Activated CD4-positive, CD25-positive, alpha-beta regulatory T cell treated with anti-CD3 and anti-CD28 coated beads, Interleukin-2, amount 50 U/mL, for 16 hours (primary cell): ENCODE data around the gene SDCBP2.

ENCODE experiments used
- DNase-seq: peaks from one replicate; pipeline ENCODE4 v3.0.0-alpha.2; 2020; ENCODE audit warnings: low read depth, low spot score

Gene SDCBP2, protein sequence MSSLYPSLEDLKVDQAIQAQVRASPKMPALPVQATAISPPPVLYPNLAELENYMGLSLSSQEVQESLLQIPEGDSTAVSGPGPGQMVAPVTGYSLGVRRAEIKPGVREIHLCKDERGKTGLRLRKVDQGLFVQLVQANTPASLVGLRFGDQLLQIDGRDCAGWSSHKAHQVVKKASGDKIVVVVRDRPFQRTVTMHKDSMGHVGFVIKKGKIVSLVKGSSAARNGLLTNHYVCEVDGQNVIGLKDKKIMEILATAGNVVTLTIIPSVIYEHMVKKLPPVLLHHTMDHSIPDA

DNA sequence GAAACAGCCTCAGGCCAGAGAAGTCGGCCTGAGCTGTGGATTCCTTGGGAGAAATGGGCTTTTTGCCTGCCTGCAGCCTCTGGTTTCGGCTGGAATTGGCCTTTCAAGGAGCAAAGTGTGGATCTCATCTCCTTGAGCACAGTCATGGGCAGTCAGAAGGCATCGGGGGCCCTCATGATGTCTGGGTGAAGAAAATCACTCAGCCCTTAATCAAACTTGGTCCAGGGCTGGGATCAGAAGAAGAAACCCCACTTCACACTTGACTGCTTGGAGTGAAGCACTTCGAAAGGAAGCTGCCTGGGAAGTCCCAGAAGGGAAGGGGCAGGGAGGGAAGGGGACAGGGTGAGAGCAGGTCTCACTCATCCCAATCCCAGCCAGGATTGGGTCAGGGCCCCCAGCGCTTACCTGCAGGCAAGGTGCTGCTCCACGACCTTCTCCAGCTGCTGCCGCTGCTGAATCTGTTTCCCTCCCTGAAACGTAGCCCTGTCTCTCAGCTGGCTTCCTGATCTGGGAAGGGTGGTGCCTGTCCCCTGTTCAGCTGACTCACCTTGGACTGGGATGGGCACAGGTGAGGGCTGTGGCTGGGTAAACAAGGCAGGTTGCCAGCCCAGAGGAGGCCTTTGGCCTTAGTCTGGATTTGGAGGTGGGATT is at the start of gene SDCBP2:
Gene SDCBP2 (minus strand): TSS at position 460 of the 651 bp plus-strand sequence. CDS start 8,723 bp downstream, outside the sequence.
- DNase-seq = no peak

GRCh38 chr20:1378735-1379125 is 49.8 kb upstream of the SDCBP2 start:
- DNase-seq = no peak

DNA sequence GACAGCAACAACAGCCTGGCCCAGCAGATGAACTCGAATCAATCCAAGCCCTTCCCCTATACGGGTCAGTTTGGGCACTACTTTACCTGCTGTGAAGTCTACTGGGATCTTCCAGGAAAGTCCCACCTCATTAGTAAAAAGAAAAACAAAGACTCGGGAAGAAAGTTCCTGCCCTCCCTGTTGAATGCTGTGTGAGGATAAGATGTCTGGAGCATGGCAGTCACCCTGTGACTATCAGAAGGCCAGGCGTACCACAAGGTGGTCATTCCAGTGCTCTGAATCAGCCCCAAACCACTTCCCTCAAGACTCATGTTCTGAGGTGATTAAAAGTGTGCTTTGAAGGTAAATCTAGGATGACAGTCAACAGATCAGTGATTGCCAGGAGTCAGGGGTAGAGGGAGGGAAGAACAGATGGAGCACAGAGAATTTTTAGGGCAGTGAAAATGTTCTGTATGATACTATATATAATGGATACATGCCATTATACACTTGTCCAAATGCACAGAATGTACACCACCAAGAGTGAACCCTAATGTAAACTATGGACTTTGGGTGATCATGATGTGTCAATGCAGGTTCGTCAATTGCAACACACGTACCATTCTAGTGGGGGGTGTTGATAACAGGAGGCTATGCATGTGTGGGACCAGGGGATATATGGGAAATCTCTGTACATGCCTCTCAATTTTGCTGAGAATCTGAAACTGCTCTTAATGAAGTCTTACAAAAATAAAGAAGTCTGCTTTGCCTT is 49.2 kb upstream of the SDCBP2 start:
- no peak for DNase-seq

- no peak for DNase-seq
These were observed 48.5 kb upstream of the SDCBP2 start for GRCh38 chr20:1377341-1377871.

GRCh38 chr20:1376408-1377270 is 47.7 kb upstream of the SDCBP2 start:
- no peak for DNase-seq

- no peak for DNase-seq
These were observed 47.1 kb upstream of the SDCBP2 start for GRCh38 chr20:1376007-1376406.

DNA sequence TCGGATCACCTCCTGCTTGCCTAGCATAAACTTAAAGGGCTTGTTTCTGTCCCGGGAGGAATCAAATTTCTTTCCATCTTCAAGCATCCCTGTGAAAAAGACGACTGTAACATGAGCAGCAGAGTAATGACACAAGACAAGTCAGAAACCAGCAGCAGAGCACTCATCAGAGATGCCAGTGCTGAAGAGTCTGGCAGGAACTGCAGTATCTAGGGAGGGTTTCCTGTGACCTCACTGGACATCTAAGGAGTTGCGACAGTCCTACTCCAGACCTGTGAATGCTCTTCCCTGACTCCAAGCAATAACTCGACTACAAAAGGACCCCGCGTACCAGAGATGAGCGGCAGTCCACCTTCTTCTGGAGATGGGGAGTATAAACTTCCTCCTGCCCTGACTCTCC is 46.6 kb upstream of the SDCBP2 start:
- DNase-seq = no peak

DNA sequence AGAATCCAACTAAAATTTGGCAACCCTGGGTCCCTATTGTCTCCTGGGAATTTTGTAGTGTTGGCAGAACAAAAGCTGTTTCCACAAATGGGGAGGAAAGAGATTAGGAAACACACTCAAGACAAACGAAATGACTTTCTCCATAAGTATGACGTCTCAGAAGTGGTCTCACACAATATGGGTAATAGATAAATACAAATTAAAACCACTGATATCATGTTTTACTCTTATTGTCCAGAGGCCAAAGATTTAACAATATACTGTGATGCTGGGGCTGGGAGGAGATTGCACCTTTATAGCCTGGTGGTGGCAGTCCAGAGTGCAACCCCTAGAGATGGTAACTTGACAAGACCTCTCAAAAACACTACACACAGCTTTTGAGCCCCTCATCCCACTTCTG is 45.3 kb upstream of the SDCBP2 start:
- no peak for DNase-seq

- DNase-seq = no peak
These were observed 44.7 kb upstream of the SDCBP2 start for GRCh38 chr20:1373614-1374013.

GRCh38 chr20:1373036-1373435 is 44.1 kb upstream of the SDCBP2 start:
- no peak for DNase-seq

- DNase-seq = no peak
These were observed 43.0 kb upstream of the SDCBP2 start for GRCh38 chr20:1371830-1372539.

- DNase-seq = no peak
These were observed 42.4 kb upstream of the SDCBP2 start for GRCh38 chr20:1371202-1371782.

DNA sequence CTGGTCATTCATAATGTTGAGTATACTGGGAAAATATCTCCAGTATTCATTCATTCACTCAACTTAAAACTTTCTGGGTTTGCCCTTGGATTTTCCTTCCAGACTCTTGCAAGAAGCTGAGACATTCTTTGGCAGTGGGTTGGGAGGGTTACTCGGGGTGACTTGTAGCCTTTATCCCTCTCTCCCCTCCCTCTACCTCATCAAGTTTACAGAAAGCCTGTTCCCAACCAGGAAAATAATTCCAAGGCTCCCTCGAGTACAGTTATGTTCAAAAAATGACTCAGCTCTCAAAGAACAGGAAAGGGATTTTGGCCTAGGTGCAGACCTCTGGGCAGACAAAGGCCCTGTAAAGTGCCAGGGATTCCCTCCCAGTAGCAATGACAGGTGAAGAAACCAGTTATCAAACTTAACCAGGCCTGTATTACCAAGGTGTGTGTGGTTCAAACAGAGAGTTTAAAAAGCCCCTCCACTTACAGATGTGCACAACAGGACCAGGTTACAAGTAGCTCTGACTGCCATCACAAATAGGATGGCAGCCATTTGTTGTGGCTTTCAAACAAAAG is 41.7 kb upstream of the SDCBP2 start:
- no peak for DNase-seq

DNA sequence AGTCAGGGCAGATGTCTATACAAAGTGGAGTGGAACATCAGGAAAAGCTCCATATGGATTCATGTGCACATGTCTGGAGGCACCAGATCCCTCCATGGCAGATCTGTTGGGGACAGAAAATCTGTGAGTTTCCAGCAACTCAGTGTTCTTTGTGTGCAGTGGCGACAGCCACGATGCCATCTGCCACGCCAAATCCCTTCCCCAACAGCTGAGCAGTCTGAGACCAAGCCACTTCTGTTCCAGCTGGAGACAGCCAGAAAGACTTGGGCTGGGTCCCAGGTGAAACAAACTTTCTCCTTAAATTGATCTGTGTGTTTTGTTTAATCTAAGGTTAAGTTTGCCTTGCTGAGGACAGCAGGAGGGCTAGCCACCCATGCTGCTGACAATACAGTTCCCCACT is 41.0 kb upstream of the SDCBP2 start:
- no peak for DNase-seq

- DNase-seq = no peak
These were observed 39.7 kb upstream of the SDCBP2 start for GRCh38 chr20:1368448-1369199.

GRCh38 chr20:1367479-1367878 is 38.5 kb upstream of the SDCBP2 start:
- DNase-seq = no peak

GRCh38 chr20:1364106-1364505 is 35.2 kb upstream of the SDCBP2 start:
- no peak for DNase-seq

GRCh38 chr20:1363522-1363921 is 34.6 kb upstream of the SDCBP2 start:
- DNase-seq = no peak

DNA sequence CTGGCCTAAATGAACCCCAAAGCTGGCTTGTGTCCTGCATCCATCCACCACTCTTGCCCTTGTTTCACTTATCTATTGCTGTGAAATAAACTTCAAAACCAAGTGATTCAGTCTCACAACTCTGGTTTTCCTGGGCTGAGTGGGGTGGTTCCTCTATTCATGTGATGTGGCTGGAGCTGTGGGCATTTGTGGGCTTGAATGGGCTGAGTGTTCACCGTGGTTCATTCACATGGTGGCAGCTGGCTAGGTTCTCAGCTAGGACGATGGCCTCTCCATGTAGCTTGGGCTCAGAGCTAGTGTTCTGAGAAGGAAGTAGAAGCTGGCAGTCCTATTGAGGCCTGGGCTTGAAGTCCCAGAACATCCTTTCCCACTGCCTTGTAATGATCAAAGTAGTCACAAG is 33.5 kb upstream of the SDCBP2 start:
- no peak for DNase-seq
